Measurements from ENCODE around the gene MYO7B. TPM values are rescaled to one million over a fixed set of nuclear protein-coding genes. Genes with fewer than 3 reads are reported as not detected.

MYO7B gene
- total and polyA plus RNA-seq, 10 donors, result 32.3 to 165 (median 52.9) TPM

GRCh38 chr2:127577503-127577902 is 42.0 kb downstream of the MYO7B start:
- TF ChIP-seq POLR2AphosphoS5 (IDR thresholded peaks at IDR 0.05), result no peak
- Histone ChIP-seq H3K27me3 (replicated peaks in 1 of 7) (no peaks in the 10 kb centered on the region), H3K4me3 (no peak overlapping the region), H3K36me3 (no peaks in the 10 kb centered on the region), H3K27ac (peak overlapping the region in 1 of 8 donors; percentile 30), H3K9me3 (no peaks in the 10 kb centered on the region), H3K4me1 (peaks cover 7 to 51% (median 30%) of the 10 kb centered on the region in 6 donors)
- intact Hi-C loops (cut with DNase I; ENCODE audit: low total_unique reads), result no loop called here
- WGBS, 5 donors, result 85 to 89% (median 87%) methylated on average over 12 of the region's 12 CpGs
- peak; percentile 78 for DNase-seq

- 54 to 87% (median 77%) methylated on average over 4 to 11 of the region's 11 CpGs for WGBS, 5 donors
- peak; percentile 85 for DNase-seq
- Histone ChIP-seq H3K9me3 (no peaks in the 10 kb centered on the region), H3K27me3 (replicated peaks in 1 of 7) (no peaks in the 10 kb centered on the region), H3K27ac (peak overlapping the region in 1 of 8 donors; percentile 17), H3K4me1 (peaks cover 7 to 51% (median 30%) of the 10 kb centered on the region in 6 donors), H3K36me3 (no peaks in the 10 kb centered on the region), H3K4me3 (no peak overlapping the region)
- TF ChIP-seq POLR2AphosphoS5 (IDR thresholded peaks at IDR 0.05) (peak in 2 of 3 donors; percentile 51 to 59), POLR2A (IDR thresholded peaks at IDR 0.05) (no peak)
- intact Hi-C loops (cut with DNase I; ENCODE audit: low total_unique reads), result no loop called here
These were observed 42.5 kb downstream of the MYO7B start for GRCh38 chr2:127577973-127578372.

GRCh38 chr2:127578411-127578810 is 42.9 kb downstream of the MYO7B start:
- Histone ChIP-seq H3K9me3 (no peaks in the 10 kb centered on the region), H3K4me1 (peaks cover 7 to 51% (median 30%) of the 10 kb centered on the region in 6 donors), H3K27me3 (replicated peaks in 1 of 7) (no peaks in the 10 kb centered on the region), H3K4me3 (no peak overlapping the region), H3K27ac (peak overlapping the region in 1 of 8 donors; percentile 17), H3K36me3 (no peaks in the 10 kb centered on the region)
- intact Hi-C loops (cut with DNase I; ENCODE audit: low total_unique reads), result no loop called here
- no peak for DNase-seq
- TF ChIP-seq POLR2AphosphoS5 (IDR thresholded peaks at IDR 0.05), result no peak
- no peak for TF ChIP-seq CTCF (IDR thresholded peaks at IDR 0.05 in 8 of 11, conservative IDR thresholded peaks at IDR 0.05 in 3 of 11)
- TF ChIP-seq POLR2A (IDR thresholded peaks at IDR 0.05), result no peak
- WGBS, 5 donors, result 73 to 80% (median 78%) methylated on average over 6 of the region's 6 CpGs

GRCh38 chr2:127579231-127579630 is 43.7 kb downstream of the MYO7B start:
- WGBS, 5 donors, result 89 to 97% (median 93%) methylated on average over 4 of the region's 4 CpGs
- Histone ChIP-seq H3K36me3 (no peaks in the 10 kb centered on the region), H3K4me3 (no peak overlapping the region), H3K4me1 (peaks cover 7 to 51% (median 30%) of the 10 kb centered on the region in 6 donors), H3K9me3 (no peaks in the 10 kb centered on the region), H3K27ac (no peak overlapping the region), H3K27me3 (replicated peaks in 1 of 7) (no peaks in the 10 kb centered on the region)
- no peak for TF ChIP-seq CTCF (IDR thresholded peaks at IDR 0.05 in 8 of 11, conservative IDR thresholded peaks at IDR 0.05 in 3 of 11)
- no peak for TF ChIP-seq POLR2AphosphoS5 (IDR thresholded peaks at IDR 0.05)
- TF ChIP-seq POLR2A (IDR thresholded peaks at IDR 0.05), result no peak
- peak; percentile 56 for DNase-seq
- intact Hi-C loops (cut with DNase I; ENCODE audit: low total_unique reads), result no loop called here

GRCh38 chr2:127580167-127581049 is 44.9 kb downstream of the MYO7B start:
- DNase-seq, result peak; percentile 60

More at GRCh38 chr2:127580167-127581049, 44.9 kb downstream of the MYO7B start:
- Histone ChIP-seq H3K9me3 (no peaks in the 10 kb centered on the region), H3K4me1 (peaks cover 4 to 41% (median 23%) of the 10 kb centered on the region in 6 donors), H3K36me3 (no peaks in the 10 kb centered on the region), H3K27me3 (replicated peaks in 1 of 7) (no peaks in the 10 kb centered on the region), H3K27ac (no peak overlapping the region), H3K4me3 (no peak overlapping the region)
- intact Hi-C loops (cut with DNase I; ENCODE audit: low total_unique reads), result no loop called here
- no peak for TF ChIP-seq POLR2A (IDR thresholded peaks at IDR 0.05)
- no peak for TF ChIP-seq POLR2AphosphoS5 (IDR thresholded peaks at IDR 0.05)
- TF ChIP-seq CTCF (IDR thresholded peaks at IDR 0.05 in 8 of 11, conservative IDR thresholded peaks at IDR 0.05 in 3 of 11), result no peak
- WGBS, 5 donors, result 71 to 82% (median 79%) methylated on average over 24 of the region's 24 CpGs
